ENCODE data around the gene RARA.
A peak's percentile ranks its signal among the peaks of the same experiment; 100 is the strongest.

DNA sequence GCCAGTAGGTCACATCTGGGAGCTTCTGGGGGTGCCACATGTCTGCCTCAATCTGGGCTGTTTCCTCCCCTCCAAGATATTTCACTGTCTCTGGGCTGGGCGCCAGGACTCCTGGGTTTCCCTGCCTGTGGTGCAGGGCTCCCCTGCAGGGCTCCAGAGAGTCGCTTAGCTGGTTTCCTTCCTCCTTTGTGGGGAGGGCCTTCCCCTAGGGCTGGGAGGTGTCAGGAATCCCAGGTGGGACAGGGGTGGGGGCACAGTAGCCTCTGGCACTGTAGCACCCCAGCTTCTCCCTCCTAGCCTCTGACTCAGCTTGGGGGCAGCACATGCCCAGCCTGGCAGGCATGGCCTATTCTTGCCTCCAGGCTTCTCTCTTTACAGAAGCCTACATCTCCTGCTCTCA lies 2.6 kb downstream of the RARA start:
- TF ChIP-seq, protein P1, sequence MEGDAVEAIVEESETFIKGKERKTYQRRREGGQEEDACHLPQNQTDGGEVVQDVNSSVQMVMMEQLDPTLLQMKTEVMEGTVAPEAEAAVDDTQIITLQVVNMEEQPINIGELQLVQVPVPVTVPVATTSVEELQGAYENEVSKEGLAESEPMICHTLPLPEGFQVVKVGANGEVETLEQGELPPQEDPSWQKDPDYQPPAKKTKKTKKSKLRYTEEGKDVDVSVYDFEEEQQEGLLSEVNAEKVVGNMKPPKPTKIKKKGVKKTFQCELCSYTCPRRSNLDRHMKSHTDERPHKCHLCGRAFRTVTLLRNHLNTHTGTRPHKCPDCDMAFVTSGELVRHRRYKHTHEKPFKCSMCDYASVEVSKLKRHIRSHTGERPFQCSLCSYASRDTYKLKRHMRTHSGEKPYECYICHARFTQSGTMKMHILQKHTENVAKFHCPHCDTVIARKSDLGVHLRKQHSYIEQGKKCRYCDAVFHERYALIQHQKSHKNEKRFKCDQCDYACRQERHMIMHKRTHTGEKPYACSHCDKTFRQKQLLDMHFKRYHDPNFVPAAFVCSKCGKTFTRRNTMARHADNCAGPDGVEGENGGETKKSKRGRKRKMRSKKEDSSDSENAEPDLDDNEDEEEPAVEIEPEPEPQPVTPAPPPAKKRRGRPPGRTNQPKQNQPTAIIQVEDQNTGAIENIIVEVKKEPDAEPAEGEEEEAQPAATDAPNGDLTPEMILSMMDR (IDR thresholded peaks at IDR 0.05), result no peak
- peak in 1 of 3 donors; percentile 41 for TF ChIP-seq POLR2AphosphoS5 (IDR thresholded peaks at IDR 0.05)
- TF ChIP-seq EP300 (IDR thresholded peaks at IDR 0.05), result no peak

All from stomach (tissue), 4 donors.